H9 (cell line): ENCODE data around the gene LSG1. TPM values are rescaled to one million over a fixed set of nuclear protein-coding genes. Genes with fewer than 3 reads are reported as not detected.

Experiments
- DNase-seq: peaks from one replicate; pipeline ENCODE4 v3.0.0-alpha.2; 2017
- H2AFZ ChIP-seq: one replicate; pipeline ENCODE4 v1.6.1; 2013; ENCODE audit warnings: mild to moderate bottlenecking, low read length, control low read depth, moderate library complexity
- H2AK5ac ChIP-seq: 2 replicates; pipeline ENCODE4 v1.6.1; 2013; ENCODE audit warnings: low read length, control low read depth, mixed read lengths; ENCODE audit not compliant: insufficient read length
- H2BK120ac ChIP-seq: one replicate; pipeline ENCODE4 v1.6.1; 2013; ENCODE audit warnings: low read depth, mild to moderate bottlenecking, low read length, control low read depth, inconsistent platforms; ENCODE audit not compliant: poor library complexity, severe bottlenecking
- H2BK12ac ChIP-seq: 2 replicates; pipeline ENCODE4 v1.6.1; 2013; ENCODE audit warnings: low read length, control low read depth, mixed read lengths, low read depth; ENCODE audit not compliant: insufficient read length
- H2BK15ac ChIP-seq: 2 replicates; pipeline ENCODE4 v1.6.1; 2013; ENCODE audit warnings: low read depth, low read length, control low read depth
- H2BK20ac ChIP-seq: one replicate; pipeline ENCODE4 v1.6.1; 2013; ENCODE audit warnings: low read depth, mild to moderate bottlenecking, low read length, control low read depth, inconsistent platforms; ENCODE audit not compliant: poor library complexity, severe bottlenecking
- H2BK5ac ChIP-seq: 2 replicates; pipeline ENCODE4 v1.6.1; 2013; ENCODE audit warnings: low read length, control low read depth, mixed read lengths; ENCODE audit not compliant: insufficient read length
- H3K14ac ChIP-seq: 2 replicates; pipeline ENCODE4 v1.6.1; 2013; ENCODE audit warnings: low read length, control low read depth; ENCODE audit not compliant: insufficient read depth
- H3K18ac ChIP-seq: 2 replicates; pipeline ENCODE4 v1.6.1; 2013; ENCODE audit warnings: low read depth, mild to moderate bottlenecking, mixed read lengths, low read length, control low read depth; ENCODE audit not compliant: insufficient read length
- H3K23ac ChIP-seq: 2 replicates; pipeline ENCODE4 v1.6.1; 2013; ENCODE audit warnings: low read length, control low read depth, mixed read lengths, low read depth; ENCODE audit not compliant: insufficient read length
- H3K23me2 ChIP-seq: 2 replicates; pipeline ENCODE4 v1.6.1; 2013; ENCODE audit warnings: low read depth, mild to moderate bottlenecking, mixed read lengths, low read length, control low read depth; ENCODE audit not compliant: insufficient read length, poor library complexity, severe bottlenecking
- H3K27ac ChIP-seq: 2 replicates; pipeline ENCODE4 v1.5.1; 2013; ENCODE audit warnings: low read length, control low read depth, mixed read lengths, low read depth; ENCODE audit not compliant: insufficient read length
- H3K27me3 ChIP-seq: 2 replicates; pipeline ENCODE4 v1.6.1; 2013; ENCODE audit warnings: low read length, control low read depth, inconsistent platforms; ENCODE audit not compliant: insufficient read depth
- H3K4ac ChIP-seq: 2 replicates; pipeline ENCODE4 v1.6.1; 2013; ENCODE audit warnings: low read depth, mild to moderate bottlenecking, control low read depth, inconsistent platforms, low read length, moderate library complexity
- H3K4me1 ChIP-seq: 2 replicates; pipeline ENCODE4 v1.6.1; 2013; ENCODE audit warnings: low read length, control low read depth, inconsistent platforms; ENCODE audit not compliant: insufficient read depth
- H3K4me2 ChIP-seq: 2 replicates; pipeline ENCODE4 v1.6.1; 2013; ENCODE audit warnings: low read length, control low read depth, mixed read lengths; ENCODE audit not compliant: insufficient read length, insufficient read depth
- H3K56ac ChIP-seq: 2 replicates; pipeline ENCODE4 v1.6.1; 2013; ENCODE audit warnings: low read depth, mild to moderate bottlenecking, mixed read lengths, low read length, control low read depth; ENCODE audit not compliant: insufficient read length
- H3K79me1 ChIP-seq: 2 replicates; pipeline ENCODE4 v1.6.1; 2013; ENCODE audit warnings: low read depth, mild to moderate bottlenecking, moderate library complexity, low read length, control low read depth, inconsistent platforms; ENCODE audit not compliant: insufficient read depth, poor library complexity, severe bottlenecking
- H3K79me2 ChIP-seq: 2 replicates; pipeline ENCODE4 v1.6.1; 2013; ENCODE audit warnings: low read length, control low read depth, inconsistent platforms; ENCODE audit not compliant: insufficient read depth
- H3K9ac ChIP-seq: 2 replicates; pipeline ENCODE4 v1.6.1; 2013; ENCODE audit warnings: low read length, control low read depth, mixed read lengths; ENCODE audit not compliant: insufficient read length; ENCODE audit errors: extremely low read depth
- H3K9me3 ChIP-seq: one replicate; pipeline ENCODE4 v1.6.1; 2013; ENCODE audit warnings: low read depth, low read length, inconsistent platforms; ENCODE audit not compliant: control insufficient read depth
- H3T11ph ChIP-seq: one replicate; pipeline ENCODE4 v1.6.1; 2013; ENCODE audit warnings: mild to moderate bottlenecking, low read length, control low read depth, inconsistent platforms
- H4K20me1 ChIP-seq: one replicate; pipeline ENCODE4 v1.6.1; 2013; ENCODE audit not compliant: control insufficient read depth, insufficient read length, insufficient read depth
- H4K5ac ChIP-seq: 2 replicates; pipeline ENCODE4 v1.6.1; 2013; ENCODE audit warnings: low read depth, mild to moderate bottlenecking, mixed read lengths, low read length, control low read depth; ENCODE audit not compliant: insufficient read length
- H4K8ac ChIP-seq: replicated peaks from 2 replicates; pipeline ENCODE4 v1.6.1; 2013; ENCODE audit warnings: low read length, control low read depth, mixed read lengths, low read depth; ENCODE audit not compliant: insufficient read length
- H4K91ac ChIP-seq: 2 replicates; pipeline ENCODE4 v1.6.1; 2013; ENCODE audit warnings: low read depth, mild to moderate bottlenecking, moderate library complexity, mixed read lengths, low read length, control low read depth; ENCODE audit not compliant: insufficient read length
- H3K27ac Mint-ChIP-seq, 3 experiments: 2 replicates in 2 of 3; 3 replicates in 1 of 3; pipeline ENCODE4 v1.8.0; 2020 to 2021; ENCODE audit warnings: mixed read lengths in 3 of 3, mild to moderate bottlenecking in 1 of 3, moderate library complexity in 1 of 3
- H3K27me3 Mint-ChIP-seq: 2 replicates; pipeline ENCODE4 v1.8.0; 2021; ENCODE audit warnings: low read depth, mild to moderate bottlenecking, moderate library complexity, mixed read lengths
- H3K36me3 Mint-ChIP-seq, 3 experiments: 2 replicates in 2 of 3; 3 replicates in 1 of 3; pipeline ENCODE4 v1.8.0; 2020 to 2021; ENCODE audit warnings: low read depth in 3 of 3, mixed read lengths in 3 of 3; ENCODE audit not compliant: insufficient read depth in 1 of 3
- H3K4me1 Mint-ChIP-seq, 2 experiments: 2 replicates each; pipeline ENCODE4 v1.8.0; 2020; ENCODE audit warnings: mixed read lengths in 2 of 2
- H3K4me3 Mint-ChIP-seq, 2 experiments: 2 replicates in 1 of 2; 3 replicates in 1 of 2; pipeline ENCODE4 v1.8.0; 2020 to 2021; ENCODE audit warnings: mild to moderate bottlenecking in 2 of 2, mixed read lengths in 2 of 2, moderate library complexity in 1 of 2
- H3K9me3 Mint-ChIP-seq, 2 experiments: 2 replicates in 1 of 2; 3 replicates in 1 of 2; pipeline ENCODE4 v1.8.0; 2020; ENCODE audit warnings: mild to moderate bottlenecking in 2 of 2, mixed read lengths in 2 of 2, moderate library complexity in 1 of 2
- CTCF ChIP-seq: fragments of 200-600 bp; sonication (generic); conservative IDR thresholded peaks from 3 replicates; pipeline ENCODE4 v1.8.0; 2021; ENCODE audit warnings: antibody characterized with exemption, mild to moderate bottlenecking
- WGBS: extraction: QIAGEN DNeasy Blood & Tissue Kit; methylation state at CpG from one replicate; pipeline ENCODE4 v1.1.7; 2013; ENCODE audit warnings: missing lambda C conversion rate, low lambda C conversion rate, mixed read lengths; ENCODE audit not compliant: insufficient read length; ENCODE audit errors: extremely low coverage; 5-methylcytosine and 5-hydroxymethylcytosine counted together
- total RNA-seq: library from RNA; stranded (reverse); gene quantifications from 2 replicates; pipeline ENCODE4 v1.2.1, GENCODE V29; 2021

The LSG1 gene
- total RNA-seq, 1 experiment from 2014 or later = 63.3 TPM

GRCh38 chr3:194688946-194689345, 17.0 kb upstream of the LSG1 start:
- H3K27me3 Mint-ChIP-seq = peaks cover 43% of the 10 kb centered on the region
- peaks cover 3% of the 10 kb centered on the region; the same call in 1 of the 2 replicates for H3K4me1 ChIP-seq
- no peak overlapping the region for H2AK5ac ChIP-seq
- DNase-seq = no peak
- no peaks in the 10 kb centered on the region; a peak in 2 of 5 replicates for H3K9me3 Mint-ChIP-seq
- H3K36me3 Mint-ChIP-seq = 0 out of 7 replicates have a peak, but pooled peaks cover 0 to 2% (median 0%) of the 10 kb centered on the region in 3 experiments
- H4K20me1 ChIP-seq = no peaks in the 10 kb centered on the region
- H3K23me2 ChIP-seq = peaks cover 26% of the 10 kb centered on the region
- no peaks in the 10 kb centered on the region for H3K79me2 ChIP-seq
- no peak overlapping the region for H2BK120ac ChIP-seq
- no peak overlapping the region for H4K8ac ChIP-seq
- H3K27ac ChIP-seq = no peak overlapping the region
- no CpG with 5 or more reads among the region's 6 CpGs for WGBS
- no peak overlapping the region for H2BK5ac ChIP-seq
- peak overlapping the region in 1 of 3 experiments; percentile 14; a peak in 1 of 7 replicates for H3K27ac Mint-ChIP-seq
- peak overlapping the region in 1 of 2 experiments; percentile 60; a peak in 1 of 5 replicates for H3K4me3 Mint-ChIP-seq
- H3K56ac ChIP-seq = no peak overlapping the region
- H3K27me3 ChIP-seq = peaks cover 22% of the 10 kb centered on the region; the same call in 1 of the 2 replicates
- TF ChIP-seq CTCF = no peak
- H3K4me2 ChIP-seq = no peak overlapping the region
- H4K5ac ChIP-seq = no peak overlapping the region
- H2BK12ac ChIP-seq = no peak overlapping the region
- no peak overlapping the region for H3K9ac ChIP-seq
- no peak overlapping the region for H3T11ph ChIP-seq
- H4K91ac ChIP-seq = no peak overlapping the region
- H3K18ac ChIP-seq = no peak overlapping the region
- H2AFZ ChIP-seq = no peak overlapping the region
- H3K23ac ChIP-seq = no peak overlapping the region
- H3K4me1 Mint-ChIP-seq = peaks cover 28 to 47% of the 10 kb centered on the region in 2 experiments
- H2BK15ac ChIP-seq = no peak overlapping the region
- no peak overlapping the region for H3K14ac ChIP-seq
- H2BK20ac ChIP-seq = no peak overlapping the region
- no peaks in the 10 kb centered on the region for H3K79me1 ChIP-seq
- H3K9me3 ChIP-seq = no peaks in the 10 kb centered on the region
- no peak overlapping the region for H3K4ac ChIP-seq
